ENCODE results near the gene SLC1A1. TPM values are rescaled to one million over a fixed set of nuclear protein-coding genes. Genes with fewer than 3 reads are reported as not detected.

SLC1A1 gene
- total RNA-seq, 1 experiment from 2014 or later, result 3.2 TPM

GRCh38 chr9:4549751-4550295, 59.6 kb downstream of the SLC1A1 start:
- BruUV-seq (replicated peaks), result no TSS peak
- ChIA-PET POLR2A (ENCODE audit: unreplicated experiment) (no interaction called here), CTCF (interaction anchor here (0.6 kb wide), 1 partner anchor 76 kb away, joined by 3 read pairs; no protein-coding TSS in a partner anchor)
- no peak overlapping the region for H3K4me3 ChIP-seq (ENCODE audit: low read length)
- no peak overlapping the region for H2AFZ ChIP-seq (ENCODE audit: low read length)
- DNase-seq (peak; percentile 11), ATAC-seq (peak; percentile 46)
- H4K20me1 ChIP-seq (ENCODE audit: low read length), result no peaks in the 10 kb centered on the region
- no peak overlapping the region for H3K9ac ChIP-seq (ENCODE audit: low read length)
- intact Hi-C loops (cut with micrococcal nuclease), result loop anchor here (2.0 kb wide), 1 partner anchor 167 kb away; no protein-coding TSS in a partner anchor
- H3K4me1 ChIP-seq (ENCODE audit: insufficient read depth, low read length), result no peaks in the 10 kb centered on the region
- H3K9me3 ChIP-seq (ENCODE audit: low read length), result no peaks in the 10 kb centered on the region
- H3K9me2 ChIP-seq (replicated peaks; ENCODE audit: low read length), result no peaks in the 10 kb centered on the region
- no peaks in the 10 kb centered on the region for H3K36me3 ChIP-seq (ENCODE audit: low read depth, low read length)
- TF ChIP-seq EZH2phosphoT487 (IDR thresholded peaks at IDR 0.05; ENCODE audit: borderline replicate concordance, low read length), result no peak
- TF ChIP-seq EZH2 (IDR thresholded peaks at IDR 0.05; ENCODE audit: low read length, unreplicated experiment), result no peak
- no peaks in the 10 kb centered on the region for H3K27me3 ChIP-seq (ENCODE audit: low read length)
- H3F3A ChIP-seq (ENCODE audit: low read length, unreplicated experiment), result no peaks in the 10 kb centered on the region
- H3K27ac ChIP-seq (ENCODE audit: low read length), result no peak overlapping the region
- no peaks in the 10 kb centered on the region for H3K79me2 ChIP-seq (ENCODE audit: low read length)
- no peak overlapping the region for H3K4me2 ChIP-seq (ENCODE audit: low read length)

- BruUV-seq (replicated peaks), result no TSS peak
- CTCF ChIA-PET, result no interaction called here
- POLR2A ChIA-PET (ENCODE audit: unreplicated experiment), result no interaction called here
- H2AFZ ChIP-seq (ENCODE audit: low read length), result no peak overlapping the region
- no peak overlapping the region for H3K4me2 ChIP-seq (ENCODE audit: low read length)
- no peak overlapping the region for H3K4me3 ChIP-seq (ENCODE audit: low read length)
- DNase-seq, result no peak
- no peaks in the 10 kb centered on the region for H3K4me1 ChIP-seq (ENCODE audit: insufficient read depth, low read length)
- TF ChIP-seq EZH2phosphoT487 (IDR thresholded peaks at IDR 0.05; ENCODE audit: borderline replicate concordance, low read length) (no peak), CTCF (conservative IDR thresholded peaks at IDR 0.05; ENCODE audit: low read depth, low read length) (no peak), EZH2 (IDR thresholded peaks at IDR 0.05; ENCODE audit: low read length, unreplicated experiment) (no peak)
- H3K27ac ChIP-seq (ENCODE audit: low read length), result no peak overlapping the region
- no peaks in the 10 kb centered on the region for H3K9me3 ChIP-seq (ENCODE audit: low read length)
- no peaks in the 10 kb centered on the region for H3F3A ChIP-seq (ENCODE audit: low read length, unreplicated experiment)
- no peaks in the 10 kb centered on the region for H3K27me3 ChIP-seq (ENCODE audit: low read length)
- H3K36me3 ChIP-seq (ENCODE audit: low read depth, low read length), result no peaks in the 10 kb centered on the region
- H3K9me2 ChIP-seq (replicated peaks; ENCODE audit: low read length), result no peaks in the 10 kb centered on the region
- intact Hi-C loops (cut with micrococcal nuclease), result no loop called here
- no peak overlapping the region for H3K9ac ChIP-seq (ENCODE audit: low read length)
- no peaks in the 10 kb centered on the region for H3K79me2 ChIP-seq (ENCODE audit: low read length)
- no peak for ATAC-seq
- H4K20me1 ChIP-seq (ENCODE audit: low read length), result no peaks in the 10 kb centered on the region
These were observed 60.7 kb downstream of the SLC1A1 start for GRCh38 chr9:4550777-4551484.

GRCh38 chr9:4553951-4554381, 63.7 kb downstream of the SLC1A1 start:
- Histone ChIP-seq H3F3A (ENCODE audit: low read length, unreplicated experiment) (no peaks in the 10 kb centered on the region), H3K79me2 (ENCODE audit: low read length) (no peaks in the 10 kb centered on the region), H3K4me3 (ENCODE audit: low read length) (no peak overlapping the region), H3K9me2 (replicated peaks; ENCODE audit: low read length) (no peaks in the 10 kb centered on the region), H3K27me3 (ENCODE audit: low read length) (no peaks in the 10 kb centered on the region), H3K9ac (ENCODE audit: low read length) (no peak overlapping the region), H2AFZ (ENCODE audit: low read length) (no peak overlapping the region), H4K20me1 (ENCODE audit: low read length) (no peaks in the 10 kb centered on the region), H3K27ac (ENCODE audit: low read length) (no peak overlapping the region), H3K4me2 (ENCODE audit: low read length) (no peak overlapping the region), H3K9me3 (ENCODE audit: low read length) (no peaks in the 10 kb centered on the region), H3K4me1 (ENCODE audit: insufficient read depth, low read length) (no peaks in the 10 kb centered on the region), H3K36me3 (ENCODE audit: low read depth, low read length) (no peaks in the 10 kb centered on the region)
- TF ChIP-seq EZH2 (IDR thresholded peaks at IDR 0.05; ENCODE audit: low read length, unreplicated experiment) (no peak), EZH2phosphoT487 (IDR thresholded peaks at IDR 0.05; ENCODE audit: borderline replicate concordance, low read length) (no peak), CTCF (conservative IDR thresholded peaks at IDR 0.05; ENCODE audit: low read depth, low read length) (no peak)
- intact Hi-C loops (cut with micrococcal nuclease), result no loop called here
- ChIA-PET POLR2A (ENCODE audit: unreplicated experiment) (interaction anchor here (0.7 kb wide), 1 partner anchor 373 kb away, joined by 3 read pairs; no protein-coding TSS in a partner anchor), CTCF (no interaction called here)
- BruUV-seq (replicated peaks), result no TSS peak
- ATAC-seq (no peak), DNase-seq (peak; percentile 7)
